ENCODE data around the gene PAK4.

Gene PAK4

GRCh38 chr19:39180749-39181148, 55.2 kb downstream of the PAK4 start:
- no peak for DNase-seq (ENCODE audit: low read depth)

GRCh38 chr19:39181500-39182173, 56.1 kb downstream of the PAK4 start:
- DNase-seq (ENCODE audit: low read depth): no peak

- no peak for DNase-seq (ENCODE audit: low read depth)
These were observed 56.6 kb downstream of the PAK4 start for GRCh38 chr19:39182174-39182505.

- DNase-seq (ENCODE audit: low read depth): no peak
These were observed 57.5 kb downstream of the PAK4 start for GRCh38 chr19:39183104-39183503.

- DNase-seq (ENCODE audit: low read depth): no peak
These were observed 60.8 kb downstream of the PAK4 start for GRCh38 chr19:39186391-39186790.

GRCh38 chr19:39187552-39187943, 62.0 kb downstream of the PAK4 start:
- DNase-seq (ENCODE audit: low read depth): no peak

- no peak for DNase-seq (ENCODE audit: low read depth)
These were observed 63.4 kb downstream of the PAK4 start for GRCh38 chr19:39188960-39189359.

GRCh38 chr19:39190768-39191167, 65.2 kb downstream of the PAK4 start:
- DNase-seq (ENCODE audit: low read depth): no peak

GRCh38 chr19:39192846-39193245, 67.3 kb downstream of the PAK4 start:
- no peak for DNase-seq (ENCODE audit: low read depth)

- DNase-seq (ENCODE audit: low read depth): no peak
These were observed 68.2 kb downstream of the PAK4 start for GRCh38 chr19:39193803-39194202.

GRCh38 chr19:39194832-39195542, 69.4 kb downstream of the PAK4 start:
- DNase-seq (ENCODE audit: low read depth): no peak

- no peak for DNase-seq (ENCODE audit: low read depth)
These were observed 70.2 kb downstream of the PAK4 start for GRCh38 chr19:39195755-39196154.

GRCh38 chr19:39196320-39196719, 70.7 kb downstream of the PAK4 start:
- DNase-seq (ENCODE audit: low read depth): no peak

GRCh38 chr19:39196860-39197562, 71.4 kb downstream of the PAK4 start, which contains the start of gene NCCRP1:
NCCRP1 (plus strand) TSS chr19:39196964; CDS start chr19:39196983, 19 bp downstream.
- no peak for DNase-seq (ENCODE audit: low read depth)

- DNase-seq (ENCODE audit: low read depth): no peak
These were observed 72.2 kb downstream of the PAK4 start for GRCh38 chr19:39197808-39198207.

GRCh38 chr19:39199025-39199424, 73.4 kb downstream of the PAK4 start:
- no peak for DNase-seq (ENCODE audit: low read depth)

- DNase-seq (ENCODE audit: low read depth): no peak
These were observed 74.6 kb downstream of the PAK4 start for GRCh38 chr19:39200066-39200802.

GRCh38 chr19:39200803-39201115, 75.2 kb downstream of the PAK4 start:
- no peak for DNase-seq (ENCODE audit: low read depth)

- no peak for DNase-seq (ENCODE audit: low read depth)
These were observed 77.4 kb downstream of the PAK4 start for GRCh38 chr19:39202998-39203355.

GRCh38 chr19:39203372-39204341, 78.1 kb downstream of the PAK4 start, which contains the start of gene SYCN:
SYCN (minus strand) TSS chr19:39204263; CDS start chr19:39204254, 9 bp downstream.
- no peak for DNase-seq (ENCODE audit: low read depth)

- no peak for DNase-seq (ENCODE audit: low read depth)
These were observed 79.8 kb downstream of the PAK4 start for GRCh38 chr19:39205449-39205764.

GRCh38 chr19:39206122-39206521, 80.5 kb downstream of the PAK4 start:
- DNase-seq (ENCODE audit: low read depth): no peak
